Osteoblast (primary cell): ENCODE measurements around the gene OASL. TPM values are rescaled to one million over a fixed set of nuclear protein-coding genes. Genes with fewer than 3 reads are reported as not detected.

ENCODE experiments used
- DNase-seq: peaks from one replicate; pipeline ENCODE4 v3.0.0; 2011; ENCODE audit warnings: low spot score, mixed read lengths; ENCODE audit not compliant: insufficient read length; ENCODE audit errors: missing footprints
- H2AFZ ChIP-seq: 2 replicates; pipeline ENCODE4 v1.6.0; 2011; ENCODE audit warnings: mild to moderate bottlenecking, low read length
- H3K27ac ChIP-seq: 2 replicates; pipeline ENCODE4 v1.5.1; 2011; ENCODE audit warnings: mild to moderate bottlenecking, low read depth, low read length, moderate library complexity
- H3K27me3 ChIP-seq: 2 replicates; pipeline ENCODE4 v1.6.0; 2012; ENCODE audit warnings: mild to moderate bottlenecking, control low read depth, inconsistent platforms, low read length, moderate library complexity; ENCODE audit not compliant: insufficient read depth
- H3K36me3 ChIP-seq: 2 replicates; pipeline ENCODE4 v1.5.1; 2011; ENCODE audit warnings: mild to moderate bottlenecking, low read length, control low read depth, moderate library complexity; ENCODE audit not compliant: insufficient read depth
- H3K4me1 ChIP-seq: 2 replicates; pipeline ENCODE4 v1.5.1; 2011; ENCODE audit warnings: mild to moderate bottlenecking, low read length, control low read depth, moderate library complexity; ENCODE audit not compliant: insufficient read depth
- H3K4me2 ChIP-seq: 2 replicates; pipeline ENCODE4 v1.6.0; 2011; ENCODE audit warnings: mild to moderate bottlenecking, low read length; ENCODE audit not compliant: insufficient read depth
- H3K4me3 ChIP-seq: fragments of 200-600 bp; sonication (generic); 3 replicates; pipeline ENCODE4 v1.5.1; 2012; ENCODE audit warnings: mild to moderate bottlenecking, low read length, inconsistent platforms; ENCODE audit not compliant: insufficient read depth
- H3K79me2 ChIP-seq: 2 replicates; pipeline ENCODE4 v1.6.0; 2012; ENCODE audit warnings: mild to moderate bottlenecking, low read length, control low read depth, inconsistent platforms; ENCODE audit not compliant: insufficient read depth
- H3K9me3 ChIP-seq: 2 replicates; pipeline ENCODE4 v1.5.1; 2011; ENCODE audit warnings: low read depth, low read length, control low read depth
- H4K20me1 ChIP-seq: 2 replicates; pipeline ENCODE4 v1.6.0; 2012; ENCODE audit warnings: mild to moderate bottlenecking, low read length, control low read depth; ENCODE audit not compliant: insufficient read depth
- small RNA-seq: library from RNA; depleted of rRNA; stranded (forward); fragments of <200 nt; gene quantifications from one replicate; pipeline ENCODE3, GENCODE V24; 2012
- total RNA-seq: library from RNA; depleted of rRNA; stranded (reverse); fragments of >200 nt; gene quantifications from 2 replicates; pipeline ENCODE4 v1.2.3, GENCODE V29; 2012
- TF ChIP-seq, protein P1 (sequence below): IDR thresholded peaks from 2 replicates; pipeline ENCODE4 v1.5.1; 2011; ENCODE audit warnings: mild to moderate bottlenecking, low read depth, low read length, moderate library complexity; ENCODE audit errors: extremely low read depth

The OASL gene
- total RNA-seq, 1 donor = 0.72 TPM

- peak; percentile 89 for DNase-seq
- H4K20me1 ChIP-seq = no peaks in the 10 kb centered on the region
- no peak overlapping the region for H3K27ac ChIP-seq
- no peak overlapping the region for H3K4me2 ChIP-seq
- H2AFZ ChIP-seq = no peak overlapping the region
- H3K9me3 ChIP-seq = no peaks in the 10 kb centered on the region
- H3K27me3 ChIP-seq = no peaks in the 10 kb centered on the region
- no peaks in the 10 kb centered on the region for H3K36me3 ChIP-seq
- no peaks in the 10 kb centered on the region for H3K4me1 ChIP-seq
- H3K79me2 ChIP-seq = no peaks in the 10 kb centered on the region
- H3K4me3 ChIP-seq = no peak overlapping the region
- TF ChIP-seq, protein P1, sequence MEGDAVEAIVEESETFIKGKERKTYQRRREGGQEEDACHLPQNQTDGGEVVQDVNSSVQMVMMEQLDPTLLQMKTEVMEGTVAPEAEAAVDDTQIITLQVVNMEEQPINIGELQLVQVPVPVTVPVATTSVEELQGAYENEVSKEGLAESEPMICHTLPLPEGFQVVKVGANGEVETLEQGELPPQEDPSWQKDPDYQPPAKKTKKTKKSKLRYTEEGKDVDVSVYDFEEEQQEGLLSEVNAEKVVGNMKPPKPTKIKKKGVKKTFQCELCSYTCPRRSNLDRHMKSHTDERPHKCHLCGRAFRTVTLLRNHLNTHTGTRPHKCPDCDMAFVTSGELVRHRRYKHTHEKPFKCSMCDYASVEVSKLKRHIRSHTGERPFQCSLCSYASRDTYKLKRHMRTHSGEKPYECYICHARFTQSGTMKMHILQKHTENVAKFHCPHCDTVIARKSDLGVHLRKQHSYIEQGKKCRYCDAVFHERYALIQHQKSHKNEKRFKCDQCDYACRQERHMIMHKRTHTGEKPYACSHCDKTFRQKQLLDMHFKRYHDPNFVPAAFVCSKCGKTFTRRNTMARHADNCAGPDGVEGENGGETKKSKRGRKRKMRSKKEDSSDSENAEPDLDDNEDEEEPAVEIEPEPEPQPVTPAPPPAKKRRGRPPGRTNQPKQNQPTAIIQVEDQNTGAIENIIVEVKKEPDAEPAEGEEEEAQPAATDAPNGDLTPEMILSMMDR = peak; percentile 80
These were observed 67.5 kb downstream of the OASL start for GRCh38 chr12:120971299-120972180.

- Histone ChIP-seq H4K20me1 (no peaks in the 10 kb centered on the region), H3K27me3 (peaks cover 4% of the 10 kb centered on the region), H3K4me1 (no peaks in the 10 kb centered on the region), H3K4me3 (no peak overlapping the region), H3K36me3 (no peaks in the 10 kb centered on the region), H3K4me2 (no peak overlapping the region), H2AFZ (no peak overlapping the region), H3K27ac (no peak overlapping the region), H3K9me3 (no peaks in the 10 kb centered on the region), H3K79me2 (no peaks in the 10 kb centered on the region)
- TF ChIP-seq, protein P1 = no peak
- DNase-seq = no peak
These were observed 68.7 kb downstream of the OASL start for GRCh38 chr12:120970310-120970709.

Small RNA genes lying within 50 kb of the gene (small RNA-seq; reads per million reads assigned to genes)
- 0.45 reads per million for gene AC079602.2

Other genes starting within 250 kb of the OASL start
- 10.9 TPM in 2 replicates for gene SPPL3, start 134.9 kb downstream of the OASL start, total RNA-seq
- not detected in 2 replicates for gene HNF1A, start 60.7 kb downstream of the OASL start, total RNA-seq
- gene C12orf43, start 22.8 kb downstream of the OASL start, total RNA-seq = 11.8 and 15.2 TPM in 2 replicates
- gene P2RX7, start 93.6 kb upstream of the OASL start, total RNA-seq = 3.8 and 4.0 TPM in 2 replicates
- 22.1 and 23.5 TPM in 2 replicates for gene P2RX4, start 170.9 kb upstream of the OASL start, total RNA-seq